GM10266 (cell line): ENCODE measurements around the gene OGFOD3.
"Not testable (repeated sequence)": the region's sequence is repeated elsewhere in the genome, so short reads cannot be mapped to it uniquely, and the experiment has no call there.

ENCODE experiments used
- DNase-seq: peaks from one replicate; pipeline ENCODE4 v3.0.0; 2012; ENCODE audit errors: extremely low spot score
- CTCF ChIP-seq: IDR thresholded peaks from 2 replicates; pipeline ENCODE4 v1.5.1; 2012; ENCODE audit warnings: mild to moderate bottlenecking, low read depth; ENCODE audit not compliant: control insufficient read depth, insufficient read depth; ENCODE audit errors: missing control alignments

Gene OGFOD3

GRCh38 chr17:82458885-82459424 lies 40.6 kb upstream of the OGFOD3 start:
- peak; percentile 49 for DNase-seq
- no peak for TF ChIP-seq CTCF

DNA sequence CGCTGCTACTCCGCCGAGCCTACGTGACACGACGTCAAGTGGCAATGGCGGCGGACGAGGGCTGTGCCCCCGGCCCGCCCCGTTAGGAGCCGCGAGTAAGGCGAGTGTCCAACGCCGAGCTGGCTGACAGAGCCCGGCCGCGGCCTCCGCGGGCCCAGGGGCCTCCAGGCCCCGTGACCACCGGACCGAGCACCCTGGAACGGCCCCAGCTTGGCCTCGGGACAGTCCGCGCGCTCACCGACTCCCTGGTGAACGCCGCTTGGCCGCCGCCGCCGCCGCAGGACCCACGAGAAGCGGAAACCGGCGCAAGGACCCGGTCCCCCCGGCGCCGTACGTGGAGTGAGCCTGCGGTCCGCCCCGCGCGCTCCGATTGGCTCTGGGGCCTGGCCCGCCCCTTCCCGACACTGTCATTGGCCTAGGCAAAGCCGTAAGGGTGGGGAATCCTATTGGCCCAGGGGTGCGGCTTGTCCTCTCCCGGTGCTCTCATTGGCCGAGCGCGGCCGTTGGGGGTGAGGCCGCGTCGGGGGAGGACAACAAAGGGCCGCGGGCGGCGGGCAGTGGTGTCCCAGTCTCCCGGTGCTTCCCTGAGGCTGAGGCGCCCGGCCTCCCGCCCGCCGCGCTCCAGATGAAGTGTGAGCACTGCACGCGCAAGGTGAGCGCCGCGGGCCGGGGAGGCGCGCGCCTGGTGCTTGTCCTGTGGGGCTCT lies 39.9 kb upstream of the OGFOD3 start, which contains the start of gene NARF:
Gene NARF (plus strand): TSS at position 563 of the 706 bp plus-strand sequence. CDS start 63 bp downstream, at position 626.
- TF ChIP-seq CTCF: no peak
- DNase-seq: peak; percentile 99

DNA sequence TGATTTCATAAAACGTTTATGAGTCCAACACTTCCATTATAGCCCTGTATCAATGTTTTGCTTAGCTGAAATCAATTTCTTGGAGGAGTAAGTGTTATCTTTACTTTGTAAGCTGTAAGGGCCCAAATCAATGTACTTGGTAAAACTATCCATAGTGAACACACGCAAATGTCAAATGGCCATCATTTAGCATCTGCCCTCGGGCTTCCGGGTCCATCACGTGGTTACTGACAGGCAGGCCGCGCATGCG lies 39.5 kb upstream of the OGFOD3 start:
- peak; percentile 97 for DNase-seq
- TF ChIP-seq CTCF: no peak

DNA sequence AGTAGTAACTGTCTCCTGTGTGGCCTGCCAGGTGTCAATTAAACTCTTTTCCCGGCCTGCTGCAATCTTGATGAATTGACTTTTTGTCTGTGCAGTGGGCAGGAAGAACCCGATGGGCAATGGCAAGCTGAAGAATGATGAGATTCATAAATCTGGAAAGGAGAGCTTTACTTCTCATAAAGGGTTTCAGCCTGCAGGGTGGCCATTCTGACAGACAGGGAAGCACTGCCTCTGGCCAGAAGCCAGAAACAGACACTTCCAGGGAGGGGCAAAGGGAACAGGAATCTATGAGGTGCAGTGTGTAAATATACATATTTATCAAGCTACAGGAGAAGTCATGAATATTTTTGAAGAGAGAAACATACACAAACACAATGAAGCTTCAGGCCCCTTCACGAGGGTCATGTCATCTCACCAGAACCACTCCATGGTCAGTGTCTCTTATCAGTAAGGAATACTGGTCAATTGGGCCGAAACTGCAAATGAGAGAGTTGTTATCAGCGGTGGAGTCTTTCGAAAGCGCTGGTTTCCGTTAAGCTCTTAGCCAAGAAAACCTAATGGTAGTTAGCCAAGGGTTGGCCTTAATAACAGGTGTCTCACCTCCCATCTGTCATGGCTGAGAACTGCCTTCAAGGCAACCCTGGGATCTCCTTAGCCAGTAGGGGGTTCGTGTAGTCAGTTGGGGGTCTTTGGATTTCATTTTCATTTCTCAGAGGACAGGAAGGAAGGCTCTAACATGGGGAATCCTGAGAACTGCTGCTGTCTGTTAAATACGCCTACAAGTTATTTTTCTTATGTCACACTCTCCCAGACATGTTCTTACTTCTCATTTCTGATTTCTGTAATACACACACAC lies 38.9 kb upstream of the OGFOD3 start:
- TF ChIP-seq CTCF: no peak
- DNase-seq: peak; percentile 30

DNA sequence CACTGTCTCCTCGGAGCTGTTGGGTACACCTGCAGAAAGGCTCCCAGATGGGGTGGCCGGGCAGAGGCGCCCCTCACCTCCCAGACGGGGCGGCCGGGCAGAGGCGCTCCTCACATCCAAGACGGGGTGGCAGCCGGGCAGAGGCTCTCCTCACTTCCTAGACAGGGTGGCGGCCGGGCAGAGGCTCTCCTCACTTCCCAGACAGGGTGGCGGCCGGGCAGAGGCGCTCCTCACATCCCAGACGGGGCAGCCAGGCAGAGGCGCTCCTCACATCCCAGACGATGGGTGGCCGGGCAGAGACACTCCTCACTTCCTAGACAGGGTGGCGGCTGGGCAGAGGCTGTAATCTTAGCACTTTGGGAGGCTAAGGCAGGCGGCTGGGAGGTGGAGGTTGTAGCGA lies 35.3 kb upstream of the OGFOD3 start:
- not testable (repeated sequence) for DNase-seq

DNA sequence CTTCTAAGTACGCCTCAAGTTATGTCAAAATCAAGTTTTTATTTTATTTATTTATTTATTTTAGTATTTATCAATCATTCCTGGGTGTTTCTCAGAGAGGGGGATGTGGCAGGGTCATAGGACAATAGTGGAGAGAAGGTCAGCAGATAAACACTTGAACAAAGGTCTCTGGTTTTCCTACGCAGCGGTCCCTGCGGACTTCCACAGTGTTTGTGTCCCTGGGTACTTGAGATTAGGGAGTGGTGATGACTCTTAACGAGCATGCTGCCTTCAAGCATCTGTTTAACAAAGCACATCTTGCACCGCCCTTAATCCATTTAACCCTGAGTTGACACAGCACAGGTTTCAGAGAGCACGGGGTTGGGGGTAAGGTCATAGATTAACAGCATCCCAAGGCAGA lies 34.8 kb upstream of the OGFOD3 start:
- DNase-seq: not testable (repeated sequence)

GRCh38 chr17:82452162-82452561 lies 33.8 kb upstream of the OGFOD3 start:
- no peak for DNase-seq
- TF ChIP-seq CTCF: no peak

DNA sequence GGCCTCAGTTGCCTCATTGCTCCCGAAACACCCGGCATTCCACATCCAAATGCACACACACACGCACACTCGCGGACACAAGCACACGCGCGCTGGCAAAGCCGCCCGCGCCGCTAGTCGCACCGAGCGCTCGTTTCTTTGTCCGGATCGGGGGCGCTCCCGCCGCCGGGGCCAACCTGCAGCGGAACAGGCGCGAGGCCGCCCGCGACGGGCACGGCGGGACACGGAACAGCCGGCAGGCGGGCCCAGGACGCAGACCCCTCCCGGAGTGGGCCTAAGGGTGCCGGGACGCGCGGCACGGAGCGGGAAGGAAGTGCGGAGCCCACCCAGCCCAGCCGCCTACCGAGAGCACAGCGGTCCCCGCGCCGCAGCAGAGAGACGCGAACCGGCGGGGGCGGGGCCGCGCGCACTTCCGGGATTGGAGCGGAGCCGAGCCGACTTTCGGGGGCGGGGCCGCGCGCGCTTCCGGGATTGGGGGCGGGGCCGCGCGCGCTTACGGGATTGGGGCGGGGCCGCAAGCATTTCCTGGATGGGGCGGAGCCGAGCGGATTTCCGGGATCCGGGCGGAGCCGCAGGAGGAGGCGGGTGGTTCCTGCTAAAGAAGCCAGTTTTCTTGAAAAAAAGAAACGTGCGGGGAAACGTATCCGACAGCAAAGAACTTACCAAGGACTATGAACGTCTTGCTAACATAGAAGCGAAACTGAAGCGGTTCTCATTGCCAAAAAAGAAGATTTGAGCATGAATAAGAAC lies 32.1 kb upstream of the OGFOD3 start, which contains the start of gene CYBC1:
Gene CYBC1 (minus strand): TSS at position 396 of the 750 bp plus-strand sequence. CDS start 1,498 bp downstream, outside the sequence.
- TF ChIP-seq CTCF: no peak
- DNase-seq: peak; percentile 95
